ENCODE results near the gene MST1R.
"Not testable (repeated sequence)": the region's sequence is repeated elsewhere in the genome, so short reads cannot be mapped to it uniquely, and the experiment has no call there.

Gene MST1R

DNA sequence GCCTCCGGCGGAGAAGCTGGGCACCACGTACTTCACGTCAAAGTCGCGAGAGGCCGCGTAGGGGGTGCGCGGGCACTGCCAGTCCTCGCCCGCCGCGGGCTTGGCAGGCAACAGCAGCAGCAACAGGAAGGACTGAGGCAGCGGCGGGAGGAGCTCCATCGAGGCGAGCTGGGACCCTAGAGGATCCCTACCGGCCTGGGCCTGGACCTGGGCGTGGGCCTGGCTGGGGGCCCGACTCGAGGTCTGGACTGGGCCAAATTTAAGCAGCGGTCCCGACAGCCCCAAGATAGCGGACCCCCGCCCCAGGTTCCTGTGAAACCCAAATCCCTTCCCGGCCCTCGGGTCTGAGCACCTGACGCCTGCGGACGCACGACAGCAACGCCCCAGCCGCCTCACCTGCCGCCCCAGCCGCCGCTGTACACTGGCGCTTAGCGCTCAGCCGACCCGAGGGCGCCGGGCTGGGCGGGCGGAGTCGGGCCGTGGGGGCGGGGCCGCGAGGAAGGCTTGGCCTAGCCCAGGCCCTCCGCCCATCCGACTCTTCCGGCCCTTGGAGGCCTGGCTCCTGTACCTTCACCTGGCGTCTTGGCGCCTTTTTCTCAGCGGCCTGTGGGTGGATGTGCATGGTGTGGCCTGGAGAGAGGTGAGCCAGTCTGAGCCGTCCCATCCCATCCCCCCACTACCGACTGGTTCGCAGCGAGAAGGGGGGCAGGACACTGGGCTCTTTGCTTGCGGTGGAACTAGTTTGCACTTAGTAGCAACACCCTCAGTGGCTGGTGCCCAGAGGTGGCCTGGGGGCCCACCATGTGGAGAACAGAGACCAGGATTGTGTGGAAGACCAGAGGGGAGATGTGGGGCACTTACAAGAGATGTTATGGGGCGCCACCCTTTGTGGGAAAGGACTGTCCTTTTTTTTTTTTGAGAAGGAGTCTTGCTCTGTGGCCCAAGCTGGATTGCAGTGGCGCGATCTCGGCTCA, at the start of gene MST1R:
TSS of gene MST1R (minus strand) at position 423 of the 974 bp plus-strand sequence. CDS start at position 159, 264 bp downstream.
- peak within 1 kb of the TSS; percentile 45 for H3K4me3 ChIP-seq (ENCODE audit: low read length)
- peak; percentile 87 for DNase-seq (ENCODE audit: low read depth)
- TF ChIP-seq, protein P1, sequence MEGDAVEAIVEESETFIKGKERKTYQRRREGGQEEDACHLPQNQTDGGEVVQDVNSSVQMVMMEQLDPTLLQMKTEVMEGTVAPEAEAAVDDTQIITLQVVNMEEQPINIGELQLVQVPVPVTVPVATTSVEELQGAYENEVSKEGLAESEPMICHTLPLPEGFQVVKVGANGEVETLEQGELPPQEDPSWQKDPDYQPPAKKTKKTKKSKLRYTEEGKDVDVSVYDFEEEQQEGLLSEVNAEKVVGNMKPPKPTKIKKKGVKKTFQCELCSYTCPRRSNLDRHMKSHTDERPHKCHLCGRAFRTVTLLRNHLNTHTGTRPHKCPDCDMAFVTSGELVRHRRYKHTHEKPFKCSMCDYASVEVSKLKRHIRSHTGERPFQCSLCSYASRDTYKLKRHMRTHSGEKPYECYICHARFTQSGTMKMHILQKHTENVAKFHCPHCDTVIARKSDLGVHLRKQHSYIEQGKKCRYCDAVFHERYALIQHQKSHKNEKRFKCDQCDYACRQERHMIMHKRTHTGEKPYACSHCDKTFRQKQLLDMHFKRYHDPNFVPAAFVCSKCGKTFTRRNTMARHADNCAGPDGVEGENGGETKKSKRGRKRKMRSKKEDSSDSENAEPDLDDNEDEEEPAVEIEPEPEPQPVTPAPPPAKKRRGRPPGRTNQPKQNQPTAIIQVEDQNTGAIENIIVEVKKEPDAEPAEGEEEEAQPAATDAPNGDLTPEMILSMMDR (IDR thresholded peaks at IDR 0.05; ENCODE audit: insufficient read depth, low read depth, low read length, missing control alignments): no peak

DNA sequence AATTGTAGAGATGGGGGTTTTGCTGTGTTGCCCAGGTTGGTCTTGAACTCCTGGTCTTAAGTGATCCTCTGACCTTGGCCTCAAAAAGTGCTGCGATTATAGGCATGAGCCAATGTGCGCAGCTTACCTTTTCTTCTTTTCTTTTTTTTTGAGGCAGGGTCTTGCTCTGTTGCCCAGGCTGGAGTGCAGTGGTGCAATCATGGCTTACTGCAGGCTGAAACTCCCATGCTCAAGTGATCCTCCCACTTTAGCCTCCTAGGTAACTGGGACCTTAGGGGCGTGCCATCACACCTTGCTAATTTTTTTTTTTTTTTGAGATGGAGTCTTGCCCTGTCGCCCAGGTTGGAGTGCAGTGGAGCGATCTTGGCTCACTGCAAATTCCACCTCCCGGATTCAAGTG, 49.3 kb upstream of the MST1R start:
- DNase-seq (ENCODE audit: low read depth): no peak
- H3K4me3 ChIP-seq (ENCODE audit: low read length): no peak overlapping the region
- TF ChIP-seq, protein P1 (IDR thresholded peaks at IDR 0.05; ENCODE audit: insufficient read depth, low read depth, low read length, missing control alignments): no peak

DNA sequence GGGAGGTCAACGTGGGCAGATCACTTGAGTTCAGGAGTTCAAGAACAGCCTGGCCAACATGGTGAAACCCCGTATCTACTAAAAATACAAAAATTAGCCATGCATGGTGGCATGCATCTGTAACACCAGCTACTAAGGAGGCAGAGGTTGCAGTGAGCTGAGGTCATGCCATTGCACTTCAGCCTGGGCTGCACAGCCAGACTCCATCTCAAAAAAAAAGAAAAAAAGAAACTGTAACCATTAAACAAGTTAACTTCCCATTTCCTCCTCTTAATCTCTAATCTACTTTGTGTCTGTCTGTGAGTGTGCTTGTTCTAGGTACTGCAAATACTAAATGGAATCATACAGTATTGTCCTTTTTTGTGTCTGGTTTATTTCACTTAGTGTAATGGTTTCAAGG, 39.0 kb upstream of the MST1R start:
- H3K4me3 ChIP-seq (ENCODE audit: low read length): no peak overlapping the region
- TF ChIP-seq, protein P1 (IDR thresholded peaks at IDR 0.05; ENCODE audit: insufficient read depth, low read depth, low read length, missing control alignments): no peak

DNA sequence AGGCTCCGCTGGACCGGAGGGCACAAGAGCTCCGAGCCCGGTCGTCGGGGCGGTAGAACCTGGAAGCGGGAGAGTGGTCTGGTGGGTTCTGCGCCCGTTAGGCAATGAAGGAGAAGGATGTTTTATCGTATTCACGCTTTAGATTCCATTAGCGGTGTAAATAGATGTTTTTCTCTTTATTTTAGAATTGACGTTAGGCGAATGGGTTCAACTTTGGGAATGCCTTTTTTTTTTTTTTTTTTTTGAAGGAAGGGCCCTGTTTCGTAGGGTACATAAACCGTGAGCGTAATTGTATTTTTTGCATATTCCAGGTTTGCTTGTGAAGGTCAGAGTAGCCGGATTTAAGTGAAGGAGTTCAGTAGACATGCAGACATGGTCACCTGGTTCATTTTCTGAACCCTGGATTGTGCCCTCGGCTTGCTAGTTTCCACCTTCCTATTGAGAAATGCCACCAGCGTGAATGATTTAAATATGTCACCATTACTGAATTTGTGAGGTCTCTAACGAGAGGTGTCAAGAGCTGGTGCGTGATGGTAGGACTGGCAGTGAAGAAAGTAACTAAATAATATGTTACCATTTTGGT, 37.1 kb upstream of the MST1R start:
- TF ChIP-seq, protein P1 (IDR thresholded peaks at IDR 0.05; ENCODE audit: insufficient read depth, low read depth, low read length, missing control alignments): no peak
- H3K4me3 ChIP-seq (ENCODE audit: low read length): peak overlapping the region; percentile 96
- DNase-seq (ENCODE audit: low read depth): peak; percentile 5

More for the DNA sequence above, 39.0 kb upstream of the MST1R start:
- no peak for DNase-seq (ENCODE audit: low read depth)

DNA sequence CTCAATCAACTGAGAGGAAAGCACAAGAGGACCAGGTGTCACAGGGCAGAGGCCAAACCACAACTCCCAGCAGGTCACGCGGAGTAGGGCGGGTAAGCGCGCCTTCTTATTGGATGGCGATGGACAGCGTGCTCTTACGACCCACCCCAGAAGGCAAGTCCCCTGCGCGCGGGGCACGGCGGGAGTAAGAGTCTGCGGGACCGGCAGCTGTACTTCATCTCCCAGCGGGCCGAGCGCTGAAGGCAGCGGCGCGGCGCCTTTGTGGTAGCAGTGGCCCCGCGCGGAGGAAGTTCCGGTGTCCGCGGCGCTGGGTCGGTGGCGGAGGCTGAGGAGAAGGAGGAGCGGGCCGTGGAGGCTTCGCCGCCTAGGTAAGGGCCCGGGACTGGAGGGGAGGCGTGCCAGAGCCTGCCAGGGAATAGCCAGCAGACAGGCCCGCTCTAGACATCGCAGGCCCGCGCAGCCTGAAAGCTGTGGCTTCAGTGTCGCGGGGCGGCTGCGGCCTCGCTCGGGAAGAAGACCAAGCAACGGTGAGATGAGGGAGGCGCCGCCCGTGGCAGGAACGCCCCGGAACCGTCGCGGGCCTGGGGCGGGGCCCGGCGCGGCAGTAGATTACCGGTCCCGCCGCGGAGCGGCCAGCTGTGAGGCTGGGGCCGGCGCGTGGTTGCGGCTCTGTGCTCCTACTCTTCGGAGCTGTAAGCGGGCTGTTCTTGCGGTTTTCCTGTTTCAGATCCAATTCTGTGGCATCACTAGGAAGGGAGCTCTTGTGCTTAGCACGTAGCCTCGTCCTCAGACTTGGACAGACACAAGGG, 36.4 kb upstream of the MST1R start, which contains the start of gene RBM6:
TSS of gene RBM6 (plus strand) at position 293 of the 809 bp plus-strand sequence. CDS start 22,492 bp downstream, outside the sequence.
- DNase-seq (ENCODE audit: low read depth): peak; percentile 98
- peak within 1 kb of the TSS; percentile 96 for H3K4me3 ChIP-seq (ENCODE audit: low read length)
- TF ChIP-seq, protein P1 (IDR thresholded peaks at IDR 0.05; ENCODE audit: insufficient read depth, low read depth, low read length, missing control alignments): no peak

DNA sequence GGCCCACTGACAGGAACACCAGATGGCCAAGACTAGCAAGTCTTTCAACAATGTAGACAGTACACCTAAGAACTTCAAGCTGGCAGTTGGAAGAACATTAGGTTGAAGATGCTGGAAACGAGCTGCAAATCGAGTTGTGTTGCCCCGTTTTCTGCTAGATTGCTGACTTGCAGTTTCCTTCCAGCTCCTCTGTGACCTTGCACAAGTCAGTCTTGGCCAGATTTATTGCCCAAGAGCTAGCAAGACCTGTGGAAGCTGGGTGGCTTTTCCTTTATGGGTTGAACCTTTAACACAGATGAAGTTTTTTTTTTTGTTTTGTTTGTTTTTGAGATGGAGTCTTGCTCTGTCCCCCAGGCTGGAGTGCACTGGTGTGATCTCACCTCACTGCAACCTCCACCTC, 33.4 kb upstream of the MST1R start:
- TF ChIP-seq, protein P1 (IDR thresholded peaks at IDR 0.05; ENCODE audit: insufficient read depth, low read depth, low read length, missing control alignments): no peak
- H3K4me3 ChIP-seq (ENCODE audit: low read length): no peak overlapping the region
- DNase-seq (ENCODE audit: low read depth): no peak

DNA sequence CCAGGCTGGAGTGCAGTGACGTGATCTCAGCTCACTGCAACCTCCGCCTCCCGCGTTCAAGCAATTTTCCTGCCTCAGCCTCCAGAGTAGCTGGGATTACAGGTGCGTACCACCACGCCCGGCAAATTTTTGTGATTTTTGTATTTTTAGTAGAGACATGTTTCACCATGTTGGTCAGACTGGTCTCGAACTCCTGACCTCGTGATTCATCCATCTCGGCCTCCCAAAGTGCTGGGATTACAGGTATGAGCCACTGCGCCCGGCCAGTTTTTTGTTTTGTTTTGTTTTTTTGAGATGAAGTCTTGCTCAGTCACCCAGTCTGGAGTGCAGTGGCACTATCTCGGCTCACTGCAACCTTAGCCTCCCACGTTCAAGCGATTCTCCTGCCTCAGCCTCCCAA, 28.6 kb upstream of the MST1R start:
- DNase-seq (ENCODE audit: low read depth): not testable (repeated sequence)

More for the DNA sequence above, 28.6 kb upstream of the MST1R start:
- H3K4me3 ChIP-seq (ENCODE audit: low read length): not testable (repeated sequence)

Data from epithelial cell of esophagus (primary cell).